Hematopoietic multipotent progenitor cell treated with erythropoietin and hydrocortisone succinate and interleukin-3 and kit ligand, for 8 days (in vitro differentiated cells): ENCODE results near the gene ZNF511.

Source experiments
- DNase-seq: peaks from one replicate; pipeline ENCODE4 v3.0.0-alpha.2; 2015

Gene ZNF511

DNA sequence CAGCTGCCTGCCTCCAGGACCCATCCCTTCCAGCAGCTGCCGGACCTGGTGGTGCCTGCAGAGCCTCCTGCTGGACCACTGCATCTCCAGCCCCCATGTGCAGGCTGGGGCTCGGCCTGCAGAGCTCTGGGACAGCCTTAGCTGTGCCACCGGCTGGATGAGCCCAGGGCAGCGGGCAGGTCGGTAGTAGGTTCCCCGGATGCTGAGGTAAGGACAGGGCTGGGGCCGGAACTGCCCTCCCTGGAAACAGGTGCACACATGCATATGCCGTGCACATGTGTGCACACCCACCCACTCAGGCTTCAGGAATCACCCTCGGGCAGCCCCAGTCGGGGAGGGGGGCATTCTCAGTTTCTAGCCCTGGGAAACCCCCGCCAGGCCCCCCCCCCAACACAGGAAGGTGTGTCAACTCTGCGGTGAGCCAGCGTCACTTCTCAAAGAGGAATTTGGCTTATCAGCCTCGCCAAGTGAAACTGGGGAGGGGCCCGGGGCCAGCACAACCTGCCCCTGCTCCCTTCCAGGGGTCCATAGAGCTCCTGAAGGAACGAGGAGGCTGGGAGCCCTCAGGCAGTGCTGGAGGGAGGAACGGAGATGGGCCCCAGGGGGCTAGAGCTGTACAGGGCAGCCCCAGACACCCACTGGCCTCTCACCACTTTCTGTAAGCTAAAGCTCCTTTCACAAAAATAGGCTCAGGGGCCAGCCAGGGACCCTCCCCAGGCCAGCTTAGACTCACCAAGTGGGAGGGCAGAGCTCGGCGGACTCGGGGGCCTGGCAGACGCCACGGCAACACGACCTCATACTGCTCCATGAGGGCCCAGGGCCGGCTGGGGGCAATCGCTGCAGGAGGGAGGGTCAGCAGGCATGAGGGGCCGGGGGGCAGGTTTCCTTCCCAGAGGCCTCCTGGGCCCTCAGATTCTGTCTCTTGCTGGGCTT is 33.7 kb upstream of the ZNF511 start:
- DNase-seq: peak; percentile 72

DNA sequence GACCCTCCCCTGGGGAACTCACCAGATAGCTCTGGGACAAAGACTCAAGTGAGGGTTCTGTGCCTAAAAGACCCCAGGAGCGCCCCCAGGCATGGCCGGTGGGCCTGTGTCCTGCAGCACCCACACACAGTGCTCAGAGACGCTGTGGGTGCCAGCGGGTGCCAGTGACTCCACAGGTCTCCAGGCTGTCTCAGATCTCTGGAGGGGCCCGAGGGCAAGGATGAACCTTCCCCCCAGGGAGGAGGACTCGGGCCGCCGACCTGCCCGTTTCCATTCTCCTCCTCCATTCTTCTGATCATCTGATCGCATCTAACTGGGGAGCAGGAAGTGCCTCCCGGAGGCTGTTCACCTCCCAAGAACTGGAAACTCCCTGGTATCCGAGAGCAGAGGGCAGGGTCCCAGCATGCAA is 33.0 kb upstream of the ZNF511 start:
- DNase-seq: peak; percentile 53

DNA sequence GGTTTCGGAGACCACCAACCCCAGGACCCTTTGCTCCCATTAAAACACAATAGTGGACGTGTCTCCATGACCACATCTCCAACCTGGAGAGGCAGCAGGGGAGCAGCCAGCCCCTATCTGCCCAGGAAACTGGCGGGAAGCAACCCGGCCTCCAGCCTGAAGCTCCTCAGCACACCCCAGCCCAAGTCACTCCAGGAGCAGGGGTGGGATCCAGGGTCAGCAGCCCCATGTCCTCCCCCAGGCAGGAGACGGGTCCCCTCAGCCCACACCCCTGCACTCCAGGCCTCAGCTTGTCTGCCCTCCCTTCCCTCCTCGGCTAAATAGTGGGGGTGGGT is 32.6 kb upstream of the ZNF511 start:
- DNase-seq: no peak

GRCh38 chr10:133276435-133277201 is 32.1 kb upstream of the ZNF511 start, which contains the start of gene ADAM8:
TSS of gene ADAM8 (minus strand) at chr10:133276868. CDS start at chr10:133276817, 51 bp downstream.
- DNase-seq: peak; percentile 35

GRCh38 chr10:133277277-133277992 is 31.3 kb upstream of the ZNF511 start:
- DNase-seq: no peak

DNA sequence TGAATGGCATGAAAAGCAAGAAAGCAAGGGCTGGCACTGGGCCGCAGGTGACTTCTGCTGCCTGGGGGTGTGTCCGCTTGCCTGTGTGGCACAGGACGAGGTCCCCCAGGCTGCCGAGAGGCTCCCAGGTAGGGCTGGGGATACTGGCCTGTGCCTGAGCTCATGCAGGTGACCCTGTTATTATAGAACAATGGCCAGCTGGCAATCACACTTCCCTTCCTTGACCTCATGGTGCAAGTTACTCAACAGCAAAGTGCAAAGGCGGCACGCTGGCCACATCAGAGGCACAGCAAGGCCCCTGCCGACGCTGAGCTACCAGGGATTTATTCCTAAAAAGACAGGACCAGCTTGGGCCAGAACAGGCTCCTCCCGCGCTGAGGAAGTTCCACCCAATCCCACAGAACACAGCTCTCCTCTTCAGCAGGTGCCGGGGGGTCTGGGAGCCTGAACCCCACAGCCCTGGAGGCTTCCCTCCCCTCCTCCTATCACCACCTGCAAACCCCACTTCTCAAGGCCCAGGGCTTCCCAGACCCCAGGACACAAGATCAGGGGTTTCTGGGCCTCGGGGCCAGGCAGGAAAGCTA is 30.6 kb upstream of the ZNF511 start:
- no peak for DNase-seq

- peak; percentile 88 for DNase-seq
These were observed 30.0 kb upstream of the ZNF511 start for GRCh38 chr10:133278577-133279265.

DNA sequence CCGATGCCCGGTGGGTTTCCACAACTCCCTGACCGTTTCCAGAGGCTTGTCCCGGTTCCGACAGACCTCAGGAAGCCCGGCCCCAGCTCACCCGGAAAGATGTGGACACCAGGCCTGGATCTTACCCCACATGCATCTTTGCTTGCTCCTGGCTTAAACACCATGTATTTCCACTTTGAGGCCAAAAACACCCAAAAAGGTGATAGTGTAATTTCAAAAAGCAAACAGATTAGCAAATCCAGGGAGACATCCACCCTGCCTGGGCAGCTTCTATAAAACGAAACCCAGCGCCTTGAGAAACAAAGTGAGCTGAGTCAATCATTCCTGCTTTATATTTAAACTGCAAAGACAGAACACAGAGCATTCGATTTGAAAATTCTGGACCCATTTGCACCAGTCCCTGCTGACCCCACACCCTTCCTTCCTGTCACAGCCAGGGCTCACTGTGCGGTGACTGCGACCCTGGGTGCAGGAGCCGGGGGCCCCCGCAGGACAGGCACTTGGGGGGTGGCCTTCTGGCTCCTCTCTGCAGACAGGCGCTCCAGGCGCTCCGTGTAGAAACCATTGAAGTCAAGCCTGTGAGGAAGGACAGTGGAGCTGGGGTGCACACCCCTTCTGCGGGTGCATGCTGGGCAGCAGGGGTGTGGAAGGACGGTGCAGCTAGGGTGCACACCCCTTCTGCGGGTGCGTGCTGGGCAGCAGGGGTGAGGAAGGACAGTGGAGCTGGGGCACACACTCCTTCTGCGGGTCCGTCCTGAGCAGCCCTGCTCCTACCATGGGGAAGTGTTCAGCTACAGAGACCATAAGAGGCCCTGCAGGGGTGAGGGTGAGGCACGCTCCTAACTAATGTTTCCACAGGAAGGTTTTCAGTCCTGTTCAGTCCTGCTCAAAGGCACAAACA is 29.1 kb upstream of the ZNF511 start:
- peak; percentile 19 for DNase-seq

GRCh38 chr10:133280391-133281059 is 28.2 kb upstream of the ZNF511 start:
- no peak for DNase-seq

DNA sequence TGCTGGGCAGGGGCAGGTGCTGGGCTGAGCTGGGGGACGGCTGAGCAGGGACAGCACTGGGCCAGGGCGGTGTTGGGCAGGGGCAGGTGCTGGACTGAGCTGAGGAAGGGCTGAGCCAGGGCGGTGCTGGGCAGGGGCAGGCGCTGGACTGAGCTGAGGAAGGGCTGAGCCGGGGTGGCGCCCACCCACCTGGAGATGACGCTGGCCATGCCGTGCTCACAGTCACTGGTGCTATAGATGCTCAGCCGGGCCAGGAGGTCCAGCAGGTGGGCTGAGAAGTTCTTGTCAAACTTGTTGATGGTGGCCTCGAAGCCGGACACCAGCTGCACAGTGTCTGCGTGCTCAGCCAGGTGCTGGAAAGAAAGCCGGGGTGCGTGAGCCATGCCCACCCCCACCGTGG is 27.6 kb upstream of the ZNF511 start:
- no peak for DNase-seq

- DNase-seq: no peak
These were observed 26.9 kb upstream of the ZNF511 start for GRCh38 chr10:133281628-133282372.

DNA sequence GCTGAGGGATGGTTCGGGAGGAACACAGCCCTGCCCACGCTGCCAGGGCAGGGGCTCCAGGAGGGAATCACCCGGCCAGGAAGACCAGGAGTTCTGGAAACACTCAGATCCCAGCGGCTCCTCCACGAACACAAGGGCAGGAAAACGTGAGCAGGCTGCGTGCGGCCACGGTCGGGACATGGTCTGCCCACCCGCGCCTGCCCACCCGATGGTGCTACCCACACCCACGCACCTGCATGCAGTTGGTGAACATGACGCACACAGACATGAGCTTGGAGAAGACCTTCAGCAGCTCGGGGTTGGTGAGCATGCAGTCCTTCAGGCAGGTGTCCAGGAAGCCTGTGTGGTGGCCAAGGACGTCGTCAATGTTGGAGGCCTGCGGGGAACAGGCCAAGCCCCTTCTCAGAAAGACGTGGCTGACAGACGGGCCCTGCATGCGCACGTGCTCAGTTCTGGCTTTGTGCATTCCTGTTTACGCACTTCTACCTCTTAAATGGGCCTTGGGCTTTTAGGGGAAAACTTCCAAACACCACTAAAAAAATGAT is 25.8 kb upstream of the ZNF511 start:
- no peak for DNase-seq

DNA sequence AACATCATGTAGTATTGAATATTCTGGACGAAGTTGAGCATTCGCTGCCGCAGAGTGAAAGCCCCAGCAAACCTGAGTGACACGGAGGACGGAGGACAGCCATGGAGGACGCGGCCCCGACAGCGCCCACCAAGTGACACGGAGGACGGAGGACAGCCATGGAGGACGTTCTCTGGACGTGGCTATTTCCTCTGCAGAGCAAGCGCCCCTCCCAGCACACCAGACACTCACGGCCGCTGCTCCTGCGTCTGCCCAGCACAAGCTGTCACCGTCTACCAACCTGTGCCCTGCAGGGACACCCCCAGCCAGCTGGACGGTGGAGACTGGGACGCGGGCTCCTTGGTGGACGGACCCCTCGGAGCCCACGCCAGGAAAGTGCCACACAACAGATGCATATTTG is 24.8 kb upstream of the ZNF511 start:
- no peak for DNase-seq

DNA sequence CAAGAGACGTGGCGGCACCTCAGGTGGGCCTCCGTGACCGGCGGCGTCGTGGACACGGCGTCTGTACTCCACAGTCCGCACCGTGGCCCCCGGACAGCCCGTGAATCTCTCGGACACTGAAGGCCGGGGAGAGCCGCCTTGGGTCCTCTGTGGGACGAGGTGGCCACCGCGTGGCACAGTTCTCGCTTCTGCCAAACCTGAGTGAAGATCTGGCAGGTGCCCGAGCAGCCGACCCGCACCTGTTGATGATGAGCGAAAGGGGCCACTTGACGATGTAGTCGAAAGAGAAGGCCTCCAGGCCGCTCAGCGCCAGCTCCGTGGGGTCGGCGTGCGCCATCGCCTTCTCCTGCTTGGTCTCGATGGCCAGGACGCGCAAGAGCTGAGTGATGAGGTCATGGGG is 23.5 kb upstream of the ZNF511 start:
- DNase-seq: no peak

DNA sequence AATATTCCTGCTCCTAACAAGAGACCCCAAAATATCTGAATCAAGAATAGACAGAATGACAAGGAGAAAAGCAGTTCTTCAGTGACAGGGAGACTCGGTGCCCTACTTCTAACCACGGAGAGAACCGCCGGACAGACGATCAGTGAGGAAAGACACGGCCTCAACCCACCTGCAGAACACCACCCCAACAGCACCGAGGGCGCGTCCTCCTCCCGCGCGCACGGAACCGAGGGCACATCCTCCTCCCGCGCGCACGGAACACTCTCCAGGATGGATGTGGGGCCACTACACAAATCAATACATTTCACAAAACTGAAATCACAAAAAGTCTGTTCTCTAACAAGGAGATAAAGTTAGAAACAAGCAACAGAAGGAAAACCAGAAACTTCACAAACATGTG is 22.3 kb upstream of the ZNF511 start:
- DNase-seq: no peak

DNA sequence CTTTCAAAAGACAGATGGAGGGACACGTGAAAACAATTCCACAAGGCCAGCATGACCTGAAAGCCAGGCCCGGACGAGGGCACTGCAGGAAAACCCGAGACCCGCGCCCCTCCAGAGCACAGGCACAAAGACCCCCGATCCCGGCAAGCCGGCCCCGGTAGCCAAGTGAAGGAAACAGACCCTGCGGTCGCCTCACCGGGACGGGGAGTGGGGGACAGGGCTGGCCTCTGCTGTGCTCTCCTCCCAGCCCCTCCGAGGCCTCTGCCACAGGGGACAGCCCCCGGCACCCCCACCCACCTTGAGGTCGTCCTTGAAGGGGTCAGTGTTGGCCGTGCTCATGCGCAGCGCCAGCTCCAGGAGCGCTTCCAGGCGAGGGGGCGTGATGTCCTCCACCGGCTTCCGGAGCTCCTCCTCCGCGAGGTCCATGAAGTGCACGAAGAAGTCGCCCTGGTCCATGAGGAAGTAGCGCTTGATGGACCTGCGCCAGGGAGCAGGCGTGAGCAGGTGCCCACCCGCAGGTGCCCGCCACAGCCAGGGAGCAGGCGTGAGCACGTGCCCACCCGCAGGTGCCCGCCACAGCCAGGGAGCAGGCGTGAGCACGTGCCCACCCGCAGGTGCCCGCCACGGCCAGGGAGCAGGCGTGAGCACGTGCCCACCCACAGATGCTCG is 20.7 kb upstream of the ZNF511 start:
- no peak for DNase-seq

GRCh38 chr10:133289761-133290160 is 19.0 kb upstream of the ZNF511 start:
- no peak for DNase-seq

- DNase-seq: no peak
These were observed 15.6 kb upstream of the ZNF511 start for GRCh38 chr10:133292919-133293809.
